HG03060 (cell line): ENCODE data around the gene DLG5.

Source experiments
- ATAC-seq: cut with Tn5 transposase; IDR thresholded peaks from one replicate; pipeline ENCODE4 v1.9.1; 2021; ENCODE audit warnings: low read depth, moderate number of reproducible peaks; ENCODE audit not compliant: unreplicated experiment

The DLG5 gene

GRCh38 chr10:77804371-77804770 lies 122.2 kb downstream of the DLG5 start:
- no peak for ATAC-seq

GRCh38 chr10:77801474-77802161 lies 124.9 kb downstream of the DLG5 start:
- ATAC-seq, result no peak

DNA sequence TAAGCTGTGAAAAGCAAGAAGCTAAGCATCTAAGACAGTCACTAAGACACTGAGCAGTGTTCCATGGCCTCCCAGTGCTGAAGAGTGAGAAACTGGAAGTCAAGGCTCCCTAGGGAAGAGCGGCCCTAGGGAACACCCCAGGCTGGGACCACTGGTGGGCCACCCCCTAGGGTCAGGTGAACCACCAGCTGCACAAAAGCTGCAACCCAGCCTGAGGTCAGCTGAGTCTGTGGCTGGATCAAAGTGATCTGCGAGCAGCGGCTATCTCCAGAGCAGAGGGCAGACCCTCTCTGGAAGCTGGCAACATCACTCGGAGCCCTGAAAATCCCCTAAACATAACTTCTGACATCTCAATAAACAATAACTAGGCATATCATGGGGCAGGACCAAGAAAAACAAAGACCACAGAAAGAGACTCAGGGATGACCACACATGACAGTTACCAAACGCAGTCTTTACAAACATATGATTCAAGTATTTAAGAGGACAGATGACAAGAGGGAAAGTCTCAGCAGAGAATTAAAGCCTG lies 125.8 kb downstream of the DLG5 start:
- no peak for ATAC-seq

GRCh38 chr10:77800320-77800719 lies 126.2 kb downstream of the DLG5 start:
- ATAC-seq, result no peak

GRCh38 chr10:77799352-77799751 lies 127.2 kb downstream of the DLG5 start:
- ATAC-seq, result no peak

- no peak for ATAC-seq
These were observed 127.6 kb downstream of the DLG5 start for GRCh38 chr10:77798940-77799339.

GRCh38 chr10:77796311-77796915 lies 130.1 kb downstream of the DLG5 start:
- no peak for ATAC-seq

DNA sequence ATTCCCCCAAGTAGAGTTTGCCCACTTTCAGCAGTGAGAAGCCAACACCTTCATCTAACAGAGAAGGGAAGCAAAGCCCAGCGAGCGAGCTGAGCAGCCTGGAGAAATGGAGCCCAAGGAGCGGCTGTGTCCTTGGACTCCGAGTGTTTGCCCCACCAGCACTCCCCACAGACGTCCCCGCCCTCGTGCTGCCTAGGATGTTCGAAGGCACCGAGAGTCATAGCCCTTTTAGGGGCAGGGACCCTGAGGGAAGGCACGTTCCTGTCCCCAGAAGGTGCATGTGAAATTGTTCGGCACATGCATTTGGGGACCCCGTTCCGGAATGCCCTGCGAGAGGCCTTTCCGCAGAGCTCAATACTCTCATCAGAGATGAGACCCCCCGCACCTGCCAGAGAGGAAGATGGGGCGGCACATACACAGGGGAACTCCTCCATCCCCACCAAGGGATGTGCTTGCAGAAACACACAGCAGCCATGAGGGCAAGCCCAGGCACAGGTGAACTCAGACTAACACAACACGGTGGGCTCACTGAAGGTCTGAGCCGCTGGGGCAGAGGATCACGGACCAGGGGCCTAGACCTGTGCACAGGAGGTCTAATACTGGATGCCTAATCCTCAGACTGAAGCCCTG lies 131.0 kb downstream of the DLG5 start:
- ATAC-seq, result no peak

GRCh38 chr10:77794256-77795142 lies 132.1 kb downstream of the DLG5 start:
- ATAC-seq, result no peak

DNA sequence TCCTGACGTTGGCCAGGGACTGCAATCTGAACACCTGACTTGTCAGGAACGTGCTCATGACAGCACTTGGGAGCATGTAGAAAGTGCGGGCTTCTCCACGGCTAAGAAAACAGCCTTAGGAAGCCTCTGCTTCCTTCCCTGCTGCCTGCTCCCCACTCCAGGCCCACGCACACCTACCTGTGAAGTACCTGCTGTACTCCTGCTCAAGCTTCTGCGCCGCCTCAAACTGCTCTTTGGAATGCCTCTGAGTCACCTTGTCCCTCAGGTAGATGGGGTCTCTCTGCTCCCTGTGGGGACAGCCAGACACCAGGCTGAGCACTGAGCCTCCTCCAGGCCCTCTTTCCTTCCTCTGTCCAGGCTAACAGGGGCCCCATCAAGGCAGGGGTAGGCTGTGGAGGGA lies 132.7 kb downstream of the DLG5 start:
- no peak for ATAC-seq

DNA sequence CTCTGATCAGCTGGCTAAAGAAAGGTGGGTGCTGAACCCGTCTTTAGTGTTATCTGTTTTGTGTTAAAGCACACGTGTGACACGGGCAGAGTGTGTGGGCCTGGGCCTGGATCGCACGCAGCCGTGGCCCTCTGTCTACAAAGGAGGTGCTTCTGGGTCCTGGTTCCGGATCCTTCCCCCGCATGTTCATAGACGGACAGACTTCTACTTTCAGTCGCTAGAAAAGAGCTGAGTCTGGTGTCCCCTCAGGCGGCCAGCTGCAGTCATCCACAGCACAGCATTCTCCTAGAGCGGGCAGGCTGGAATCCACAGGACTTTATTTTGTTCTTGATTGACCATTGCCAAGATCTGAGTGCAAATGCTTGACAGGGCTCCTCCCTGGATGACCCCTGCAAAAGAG lies 134.4 kb downstream of the DLG5 start:
- ATAC-seq, result no peak

DNA sequence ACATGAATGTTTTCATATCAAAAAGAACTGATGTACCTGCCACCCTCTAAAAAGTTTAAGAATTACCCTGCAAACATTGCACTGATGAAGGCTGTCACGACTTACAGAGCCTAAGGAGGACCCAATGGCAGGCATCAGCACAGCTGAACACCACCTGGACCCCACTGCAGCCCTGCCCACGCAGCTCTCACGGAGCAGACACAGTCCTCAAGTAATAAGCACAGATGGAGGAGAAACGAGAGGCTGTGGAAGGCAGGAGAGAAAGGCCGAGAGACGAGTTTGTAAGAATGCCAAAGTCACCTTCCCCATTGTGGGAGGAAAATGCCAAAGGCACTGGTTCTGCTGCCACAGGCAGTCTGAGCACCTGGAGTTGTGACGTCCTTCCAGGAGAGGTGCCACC lies 135.0 kb downstream of the DLG5 start:
- no peak for ATAC-seq

- no peak for ATAC-seq
These were observed 136.7 kb downstream of the DLG5 start for GRCh38 chr10:77789861-77790260.

GRCh38 chr10:77789016-77789415 lies 137.5 kb downstream of the DLG5 start:
- no peak for ATAC-seq

DNA sequence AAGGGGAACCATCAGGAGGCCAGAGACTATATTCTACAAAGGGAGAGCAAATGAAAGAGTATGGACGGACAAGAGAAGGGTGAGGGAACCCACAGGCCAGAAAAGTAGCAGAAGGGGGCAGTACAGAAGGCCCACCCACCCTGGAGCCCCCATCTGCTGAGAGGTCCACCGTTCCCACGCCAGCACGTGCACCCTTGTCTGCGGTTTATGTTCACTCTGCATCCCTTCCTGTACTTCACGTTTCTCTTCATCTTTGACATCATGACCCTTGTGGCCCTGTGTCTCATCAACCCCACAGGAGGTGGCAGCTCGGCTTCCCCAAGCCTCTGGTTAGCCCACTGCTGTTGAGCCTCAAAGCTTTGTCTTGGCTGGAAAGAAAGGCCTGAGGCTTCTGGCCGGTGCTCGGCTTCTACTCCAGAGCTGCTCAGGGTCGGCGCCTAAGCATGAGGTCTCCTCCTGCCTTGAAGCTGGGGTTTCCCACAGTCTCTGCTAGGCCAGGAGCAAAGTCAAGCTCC lies 138.0 kb downstream of the DLG5 start:
- no peak for ATAC-seq

- ATAC-seq, result no peak
These were observed 139.1 kb downstream of the DLG5 start for GRCh38 chr10:77787440-77787839.

DNA sequence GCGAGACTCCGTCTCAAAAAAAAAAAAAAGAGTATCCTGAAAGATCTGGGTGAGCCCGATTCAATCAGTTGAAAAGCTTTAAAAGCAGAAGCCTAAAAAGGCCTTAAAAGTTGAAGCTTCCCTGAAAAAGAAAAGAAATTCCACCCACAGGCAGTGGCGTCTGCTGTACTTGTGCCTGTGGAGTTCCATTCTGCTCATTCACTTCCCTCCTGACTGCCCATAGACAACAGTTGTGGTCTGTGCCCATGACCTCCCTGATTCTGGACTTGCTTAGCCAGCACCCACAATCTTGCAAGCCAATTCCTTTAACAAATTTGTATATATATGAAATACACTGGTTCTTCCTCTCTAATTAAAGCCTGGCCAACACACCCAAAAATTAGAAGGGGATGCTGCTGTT lies 141.7 kb downstream of the DLG5 start:
- no peak for ATAC-seq

GRCh38 chr10:77782328-77783061 lies 144.1 kb downstream of the DLG5 start:
- ATAC-seq, result no peak

DNA sequence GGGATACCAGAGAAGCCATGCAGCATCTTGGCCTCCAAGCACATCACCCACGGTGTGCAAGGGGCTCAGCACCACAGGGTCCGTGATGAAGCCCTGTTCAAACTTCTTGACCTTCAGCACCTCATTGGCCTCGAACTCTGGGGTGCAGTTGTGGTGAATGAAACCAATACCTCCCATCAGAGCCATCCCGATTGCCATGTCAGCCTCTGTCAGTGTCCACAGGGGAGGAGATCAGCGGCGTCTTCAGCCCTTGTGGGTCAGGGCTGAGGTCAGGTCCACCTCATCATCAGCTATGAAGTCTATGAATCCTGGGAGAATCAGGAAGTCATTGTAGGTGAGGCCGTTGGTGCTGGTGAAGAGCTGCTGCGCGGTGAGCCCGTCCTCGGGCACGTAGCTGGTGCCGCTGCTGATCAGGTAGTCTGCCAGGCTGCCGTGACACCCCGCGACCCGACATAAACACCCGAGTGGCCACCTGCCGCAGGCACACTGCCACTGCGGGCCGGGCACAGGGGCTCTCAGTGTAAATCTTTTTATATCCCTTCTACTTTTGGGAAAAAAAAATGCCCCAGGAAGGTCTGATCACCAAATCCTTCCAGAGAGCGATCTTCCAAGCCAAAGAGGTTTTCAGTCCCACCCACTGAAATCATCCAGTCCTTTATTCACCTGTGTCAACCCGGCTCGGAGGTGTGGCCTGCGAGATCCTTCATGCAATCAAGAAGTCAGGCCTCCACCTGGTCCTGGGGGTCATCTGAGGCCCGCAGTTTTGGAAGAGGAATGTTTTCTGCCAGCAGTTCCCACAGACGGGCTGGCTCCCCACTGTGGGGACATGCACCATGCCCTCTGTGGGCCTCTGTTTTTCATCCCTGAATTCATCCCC lies 144.9 kb downstream of the DLG5 start:
- no peak for ATAC-seq
